HFF-Myc (cell line): Measurements from ENCODE around the gene TBC1D8.

Source experiments
- DNase-seq: peaks from one replicate; pipeline ENCODE4 v3.0.0-alpha.2; 2011; ENCODE audit warnings: low read depth; ENCODE audit errors: extremely low read depth
- H3K4me3 ChIP-seq: replicated peaks from 2 replicates; pipeline ENCODE4 v1.5.1; 2011; ENCODE audit warnings: low read depth, mild to moderate bottlenecking, control low read depth, low read length
- CTCF ChIP-seq: IDR thresholded peaks from 2 replicates; pipeline ENCODE4 v1.5.1; 2012; ENCODE audit warnings: mild to moderate bottlenecking, low read depth, low read length, control low read depth; ENCODE audit errors: missing control alignments

The TBC1D8 gene

GRCh38 chr2:100962366-100963025, 188.7 kb downstream of the TBC1D8 start:
- no peak for TF ChIP-seq CTCF
- no peak for DNase-seq

GRCh38 chr2:100960688-100961087, 190.5 kb downstream of the TBC1D8 start:
- no peak for TF ChIP-seq CTCF
- no peak for DNase-seq

More at GRCh38 chr2:100962366-100963025, 188.7 kb downstream of the TBC1D8 start:
- H3K4me3 ChIP-seq = no peak overlapping the region

GRCh38 chr2:100959225-100959880, 191.8 kb downstream of the TBC1D8 start:
- DNase-seq = no peak
- TF ChIP-seq CTCF = no peak

More at GRCh38 chr2:100960688-100961087, 190.5 kb downstream of the TBC1D8 start:
- H3K4me3 ChIP-seq = no peak overlapping the region

GRCh38 chr2:100957996-100958653, 193.1 kb downstream of the TBC1D8 start:
- no peak for DNase-seq
- no peak overlapping the region for H3K4me3 ChIP-seq
- TF ChIP-seq CTCF = peak; percentile 7

More at GRCh38 chr2:100959225-100959880, 191.8 kb downstream of the TBC1D8 start:
- H3K4me3 ChIP-seq = no peak overlapping the region
